Mesenchymal stem cell (in vitro differentiated cells and primary cell): ENCODE data around the gene ENO1.
"Not testable (repeated sequence)": the region's sequence is repeated elsewhere in the genome, so short reads cannot be mapped to it uniquely, and the experiment has no call there.

Experiments used
- DNase-seq: peaks from one replicate; pipeline ENCODE4 v3.0.0-alpha.2; 2013
- H2AFZ ChIP-seq: one replicate; pipeline ENCODE4 v1.6.1; 2013; ENCODE audit warnings: low read depth, mild to moderate bottlenecking, control low read depth, inconsistent platforms, low read length, moderate library complexity
- H2AK5ac ChIP-seq: 2 replicates; pipeline ENCODE4 v1.6.1; 2013; ENCODE audit warnings: low read length, moderate library complexity, mild to moderate bottlenecking, inconsistent platforms; ENCODE audit not compliant: severe bottlenecking
- H2BK120ac ChIP-seq: one replicate; pipeline ENCODE4 v1.6.1; 2013; ENCODE audit warnings: low read depth, mild to moderate bottlenecking, inconsistent platforms, low read length, moderate library complexity
- H2BK12ac ChIP-seq, 2 experiments: one replicate each; pipeline ENCODE4 v1.6.1; 2013; ENCODE audit warnings: inconsistent platforms in 2 of 2, low read length in 2 of 2, mild to moderate bottlenecking in 2 of 2, moderate library complexity in 2 of 2, control low read depth in 1 of 2
- H2BK15ac ChIP-seq: one replicate; pipeline ENCODE4 v1.6.1; 2013; ENCODE audit warnings: mild to moderate bottlenecking, low read depth, inconsistent platforms; ENCODE audit not compliant: poor library complexity, severe bottlenecking
- H2BK5ac ChIP-seq: 2 replicates; pipeline ENCODE4 v1.6.1; 2013; ENCODE audit warnings: low read depth, mild to moderate bottlenecking, low read length, control low read depth, inconsistent platforms; ENCODE audit not compliant: poor library complexity, severe bottlenecking
- H3K14ac ChIP-seq, 2 experiments: one replicate each; pipeline ENCODE4 v1.6.1; 2013; ENCODE audit warnings: inconsistent platforms in 2 of 2, low read length in 2 of 2, control low read depth in 1 of 2, mild to moderate bottlenecking in 1 of 2, moderate library complexity in 1 of 2
- H3K18ac ChIP-seq, 2 experiments: one replicate each; pipeline ENCODE4 v1.6.1; 2013; ENCODE audit warnings: inconsistent platforms in 2 of 2, low read length in 2 of 2, control low read depth in 1 of 2, low read depth in 1 of 2, mild to moderate bottlenecking in 1 of 2
- H3K23ac ChIP-seq, 2 experiments: one replicate each; pipeline ENCODE4 v1.6.1; 2013; ENCODE audit warnings: inconsistent platforms in 2 of 2, low read length in 2 of 2, mild to moderate bottlenecking in 2 of 2, moderate library complexity in 2 of 2, control low read depth in 1 of 2
- H3K27ac ChIP-seq: 2 replicates; pipeline ENCODE4 v1.5.1; 2013; ENCODE audit warnings: mild to moderate bottlenecking, moderate library complexity, low read length, control low read depth, inconsistent platforms; ENCODE audit not compliant: poor library complexity, severe bottlenecking
- H3K27me3 ChIP-seq, 2 experiments: 2 replicates each; pipeline versions ENCODE4 v1.6.1 to v1.7.0; 2013; ENCODE audit warnings: low read length in 2 of 2, mild to moderate bottlenecking in 2 of 2, moderate library complexity in 2 of 2, control low read depth in 1 of 2, inconsistent platforms in 1 of 2; ENCODE audit not compliant: control insufficient read depth in 1 of 2, insufficient read depth in 1 of 2
- H3K36me3 ChIP-seq, 2 experiments: 2 replicates each; pipeline versions ENCODE4 v1.6.1 to v1.7.0; 2013; ENCODE audit warnings: low read length in 2 of 2, control low read depth in 1 of 2, inconsistent platforms in 1 of 2, low read depth in 1 of 2, mild to moderate bottlenecking in 1 of 2; ENCODE audit not compliant: insufficient read depth in 2 of 2, control insufficient read depth in 1 of 2
- H3K4ac ChIP-seq, 2 experiments: one replicate each; pipeline ENCODE4 v1.6.1; 2013; ENCODE audit warnings: inconsistent platforms in 2 of 2, low read length in 2 of 2, mild to moderate bottlenecking in 2 of 2, moderate library complexity in 2 of 2, control low read depth in 1 of 2, low read depth in 1 of 2
- H3K4me1 ChIP-seq: 2 replicates; pipeline ENCODE4 v1.6.1; 2013; ENCODE audit warnings: low read depth, low read length, control low read depth; ENCODE audit not compliant: control insufficient read depth, insufficient read depth
- H3K4me2 ChIP-seq: 2 replicates; pipeline ENCODE4 v1.6.1; 2013; ENCODE audit warnings: low read length, mild to moderate bottlenecking, inconsistent platforms; ENCODE audit not compliant: poor library complexity, severe bottlenecking
- H3K4me3 ChIP-seq, 2 experiments: 2 replicates each; pipeline versions ENCODE4 v1.5.1 to v1.7.0; 2013; ENCODE audit warnings: low read length in 2 of 2, mild to moderate bottlenecking in 2 of 2, control low read depth in 1 of 2, low read depth in 1 of 2; ENCODE audit not compliant: insufficient read depth in 1 of 2
- H3K79me1 ChIP-seq: replicated peaks from 2 replicates; pipeline ENCODE4 v1.6.1; 2013; ENCODE audit warnings: mild to moderate bottlenecking, control low read depth, low read length, inconsistent platforms; ENCODE audit not compliant: poor library complexity, severe bottlenecking
- H3K9ac ChIP-seq: 2 replicates; pipeline ENCODE4 v1.7.0; 2013; ENCODE audit warnings: mild to moderate bottlenecking, low read length, moderate library complexity
- H3K9me3 ChIP-seq: 2 replicates; pipeline ENCODE4 v1.7.0; 2013; ENCODE audit warnings: mild to moderate bottlenecking, low read length; ENCODE audit not compliant: control insufficient read depth
- H4K8ac ChIP-seq: one replicate; pipeline ENCODE4 v1.6.1; 2013; ENCODE audit warnings: inconsistent platforms, mild to moderate bottlenecking, low read length, moderate library complexity
- H4K91ac ChIP-seq: one replicate; pipeline ENCODE4 v1.6.1; 2013; ENCODE audit warnings: mild to moderate bottlenecking, low read length, inconsistent platforms
- WGBS: methylation state at CpG from one replicate; pipeline ENCODE4 v1.1.7; 2013; ENCODE audit warnings: mixed read lengths; 5-methylcytosine and 5-hydroxymethylcytosine counted together

Gene ENO1

DNA sequence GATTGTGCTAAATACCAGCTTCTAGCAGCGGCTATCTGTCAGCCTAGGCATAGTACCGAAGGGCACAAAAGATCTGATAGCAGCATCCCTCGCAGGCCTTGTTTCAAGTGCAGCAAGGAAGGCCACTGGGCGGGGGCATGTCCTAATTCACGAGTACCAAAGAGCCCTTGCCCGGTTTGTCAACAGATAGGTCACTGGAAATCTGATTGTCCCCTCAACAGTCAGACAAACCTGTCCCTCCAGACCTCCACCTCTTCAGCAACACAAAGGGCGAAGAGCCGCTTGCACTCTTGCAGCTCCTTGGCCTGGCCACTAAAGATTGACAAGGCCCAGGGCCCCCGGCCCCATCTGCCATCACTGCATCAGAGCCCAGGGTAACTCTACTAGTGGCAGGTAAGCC is 44.5 kb upstream of the ENO1 start:
- Histone ChIP-seq H3K18ac (no peak overlapping the region), H3K4me1 (no peaks in the 10 kb centered on the region), H3K4me2 (no peak overlapping the region), H3K14ac (no peak overlapping the region), H3K79me1 (no peaks in the 10 kb centered on the region), H2BK15ac (no peak overlapping the region), H3K4me3 (no peak overlapping the region), H3K9me3 (no peaks in the 10 kb centered on the region), H3K27me3 (peaks cover 19 to 48% of the 10 kb centered on the region in 2 experiments), H2AFZ (no peak overlapping the region), H3K23ac (no peak overlapping the region), H2BK12ac (no peak overlapping the region), H3K36me3 (no peaks in the 10 kb centered on the region), H3K27ac (no peak overlapping the region), H2BK120ac (no peak overlapping the region), H4K91ac (no peak overlapping the region), H2BK5ac (no peak overlapping the region), H3K4ac (no peak overlapping the region), H3K9ac (no peak overlapping the region), H4K8ac (no peak overlapping the region), H2AK5ac (no peak overlapping the region)
- DNase-seq, result no peak
- WGBS, result 95% methylated on average over 9 of the region's 9 CpGs

DNA sequence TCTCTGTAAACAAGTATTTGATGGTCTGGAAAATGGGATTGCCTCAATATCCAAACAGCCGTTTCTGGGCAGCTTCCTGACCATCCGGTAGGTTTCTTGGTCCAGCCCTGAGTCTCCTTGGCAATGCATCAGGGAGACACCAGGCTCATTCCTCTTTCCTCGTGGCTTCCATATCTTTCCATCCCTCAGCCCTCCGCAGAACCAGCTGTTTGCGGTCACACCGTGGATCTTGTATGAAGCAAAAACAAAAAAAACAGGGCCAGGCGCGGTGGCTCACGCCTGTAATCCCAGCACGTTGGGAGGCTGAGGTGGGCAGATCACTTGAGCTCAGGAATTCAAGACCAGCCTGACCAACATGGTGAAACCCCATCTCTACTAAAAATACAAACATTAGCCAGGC is 39.0 kb upstream of the ENO1 start:
- not testable (repeated sequence) for H3K4me1 ChIP-seq, H4K91ac ChIP-seq, H3K23ac ChIP-seq, H3K9ac ChIP-seq, H3K18ac ChIP-seq, H3K4ac ChIP-seq, DNase-seq, H2BK5ac ChIP-seq, H3K27ac ChIP-seq, H3K36me3 ChIP-seq, H2AFZ ChIP-seq, H2BK15ac ChIP-seq, H3K14ac ChIP-seq, H3K9me3 ChIP-seq, H2BK12ac ChIP-seq, H2BK120ac ChIP-seq, H3K4me2 ChIP-seq, H3K4me3 ChIP-seq, H3K79me1 ChIP-seq
- peak overlapping the region; percentile 60 for H4K8ac ChIP-seq
- WGBS, result 91% methylated on average over 10 of the region's 10 CpGs
- peak overlapping the region; percentile 8 for H2AK5ac ChIP-seq
- peaks cover 0 to 12% of the 10 kb centered on the region in 2 experiments for H3K27me3 ChIP-seq

DNA sequence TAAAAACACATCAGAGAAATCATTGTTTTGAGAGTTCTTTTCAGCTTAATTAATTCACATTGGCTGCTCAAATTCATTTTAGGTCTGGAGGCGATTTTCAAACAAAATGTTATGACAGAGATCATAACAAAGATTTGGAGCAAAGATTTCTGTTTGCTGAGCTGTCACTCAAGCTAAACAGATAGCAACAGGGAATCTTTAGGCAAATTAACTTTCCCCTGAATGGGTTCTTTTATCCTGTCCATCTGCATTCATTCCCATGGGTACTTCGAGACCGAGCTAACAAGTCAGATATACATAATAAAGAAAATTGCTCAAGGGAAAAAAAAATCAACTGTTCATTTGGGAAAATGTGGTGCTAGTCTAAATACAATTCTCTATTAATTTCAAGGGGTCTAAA is 37.0 kb upstream of the ENO1 start:
- no peak overlapping the region for H3K4ac ChIP-seq
- no peak overlapping the region for H3K18ac ChIP-seq
- no peak overlapping the region for H3K4me3 ChIP-seq
- H3K14ac ChIP-seq, result no peak overlapping the region
- H3K9ac ChIP-seq, result no peak overlapping the region
- no peak overlapping the region for H3K4me2 ChIP-seq
- no peak overlapping the region for H2BK120ac ChIP-seq
- no peak overlapping the region for H3K27ac ChIP-seq
- H3K79me1 ChIP-seq, result no peaks in the 10 kb centered on the region
- no peak overlapping the region for H2AK5ac ChIP-seq
- no peak overlapping the region for H3K23ac ChIP-seq
- no peak overlapping the region for H4K91ac ChIP-seq
- peaks cover 8% of the 10 kb centered on the region for H3K4me1 ChIP-seq
- H2BK12ac ChIP-seq, result no peak overlapping the region
- H2AFZ ChIP-seq, result no peak overlapping the region
- H2BK5ac ChIP-seq, result no peak overlapping the region
- DNase-seq, result no peak
- no peak overlapping the region for H4K8ac ChIP-seq
- WGBS, result 53% methylated on average over 1 of the region's 3 CpGs
- no peaks in the 10 kb centered on the region for H3K36me3 ChIP-seq
- H3K9me3 ChIP-seq, result no peaks in the 10 kb centered on the region
- H2BK15ac ChIP-seq, result no peak overlapping the region
- no peaks in the 10 kb centered on the region for H3K27me3 ChIP-seq

DNA sequence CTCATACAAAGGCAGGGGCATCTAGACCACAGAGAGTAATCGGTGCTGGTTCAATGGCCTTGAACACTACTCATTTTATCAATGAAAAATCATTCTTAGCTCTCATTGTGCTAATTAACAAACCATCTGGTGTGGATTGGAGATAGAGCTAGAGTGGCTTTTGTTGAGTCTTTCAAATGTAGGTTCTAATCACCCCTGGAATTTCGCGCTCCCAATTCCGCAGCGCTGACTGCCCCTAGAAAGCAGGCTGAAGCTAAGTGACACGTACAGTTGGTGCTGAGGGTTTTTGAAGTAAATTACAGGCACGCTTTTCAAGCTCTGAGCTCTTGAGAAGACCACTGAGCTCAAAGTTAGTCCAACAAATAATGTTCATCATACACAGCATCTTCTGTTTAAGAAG is 36.0 kb upstream of the ENO1 start:
- no peak overlapping the region for H2BK15ac ChIP-seq
- no peak overlapping the region for H3K27ac ChIP-seq
- no peak overlapping the region for H3K4ac ChIP-seq
- no peak overlapping the region for H3K4me2 ChIP-seq
- no peak overlapping the region for H4K91ac ChIP-seq
- H3K9me3 ChIP-seq, result no peaks in the 10 kb centered on the region
- H3K36me3 ChIP-seq, result no peaks in the 10 kb centered on the region
- H2AFZ ChIP-seq, result no peak overlapping the region
- H3K9ac ChIP-seq, result no peak overlapping the region
- no peak overlapping the region for H2AK5ac ChIP-seq
- H2BK120ac ChIP-seq, result no peak overlapping the region
- no peak for DNase-seq
- no peak overlapping the region for H2BK5ac ChIP-seq
- H3K79me1 ChIP-seq, result no peaks in the 10 kb centered on the region
- no peak overlapping the region for H3K23ac ChIP-seq
- H4K8ac ChIP-seq, result no peak overlapping the region
- H2BK12ac ChIP-seq, result no peak overlapping the region
- H3K4me1 ChIP-seq, result peaks cover 8% of the 10 kb centered on the region
- H3K4me3 ChIP-seq, result no peak overlapping the region
- WGBS, result 73% methylated on average over 6 of the region's 7 CpGs
- no peak overlapping the region for H3K14ac ChIP-seq
- no peaks in the 10 kb centered on the region for H3K27me3 ChIP-seq
- H3K18ac ChIP-seq, result no peak overlapping the region
